ENCODE data around the gene LOC128125822.
"Not testable (repeated sequence)": the region's sequence is repeated elsewhere in the genome, so short reads cannot be mapped to it uniquely, and the experiment has no call there.

LOC128125822 gene

GRCh38 chr6:63580704-63580961 lies 8.4 kb downstream of the LOC128125822 start:
- H3K36me3 Mint-ChIP-seq (ENCODE audit: low read depth), result peaks cover 45% of the 10 kb centered on the region
- no peak for TF ChIP-seq CTCF (IDR thresholded peaks at IDR 0.05)
- H3K9me3 Mint-ChIP-seq, result no peaks in the 10 kb centered on the region
- no peak for DNase-seq
- H3K27ac Mint-ChIP-seq, result no peak overlapping the region
- H3K4me3 Mint-ChIP-seq, result no peak overlapping the region
- peaks cover 10% of the 10 kb centered on the region for H3K4me1 Mint-ChIP-seq
- H3K27me3 Mint-ChIP-seq (ENCODE audit: low read depth, poor library complexity), result no peaks in the 10 kb centered on the region

GRCh38 chr6:63581355-63582013 lies 9.2 kb downstream of the LOC128125822 start:
- DNase-seq, result no peak
- no peak for TF ChIP-seq CTCF (IDR thresholded peaks at IDR 0.05)

GRCh38 chr6:63582579-63583231 lies 10.4 kb downstream of the LOC128125822 start:
- DNase-seq, result no peak
- Mint-ChIP-seq H3K4me3 (no peak overlapping the region), H3K27me3 (ENCODE audit: low read depth, poor library complexity) (no peaks in the 10 kb centered on the region), H3K36me3 (ENCODE audit: low read depth) (peaks cover 32% of the 10 kb centered on the region), H3K4me1 (no peaks in the 10 kb centered on the region), H3K27ac (no peak overlapping the region), H3K9me3 (no peaks in the 10 kb centered on the region)
- no peak for TF ChIP-seq CTCF (IDR thresholded peaks at IDR 0.05)

More at GRCh38 chr6:63581355-63582013, 9.2 kb downstream of the LOC128125822 start:
- H3K27me3 Mint-ChIP-seq (ENCODE audit: low read depth, poor library complexity), result no peaks in the 10 kb centered on the region
- no peak overlapping the region for H3K4me3 Mint-ChIP-seq
- H3K36me3 Mint-ChIP-seq (ENCODE audit: low read depth), result peaks cover 41% of the 10 kb centered on the region
- H3K9me3 Mint-ChIP-seq, result no peaks in the 10 kb centered on the region
- no peak overlapping the region for H3K27ac Mint-ChIP-seq
- peaks cover 1% of the 10 kb centered on the region for H3K4me1 Mint-ChIP-seq

GRCh38 chr6:63584125-63584514 lies 11.8 kb downstream of the LOC128125822 start:
- no peaks in the 10 kb centered on the region for H3K9me3 Mint-ChIP-seq
- peaks cover 5% of the 10 kb centered on the region for H3K27me3 Mint-ChIP-seq (ENCODE audit: low read depth, poor library complexity)
- no peaks in the 10 kb centered on the region for H3K4me1 Mint-ChIP-seq
- H3K27ac Mint-ChIP-seq, result peak overlapping the region; percentile 85
- DNase-seq, result no peak
- TF ChIP-seq CTCF (IDR thresholded peaks at IDR 0.05), result no peak
- peaks cover 32% of the 10 kb centered on the region for H3K36me3 Mint-ChIP-seq (ENCODE audit: low read depth)
- no peak overlapping the region for H3K4me3 Mint-ChIP-seq

GRCh38 chr6:63584566-63584965 lies 12.3 kb downstream of the LOC128125822 start:
- Mint-ChIP-seq H3K4me1 (no peaks in the 10 kb centered on the region), H3K27ac (no peak overlapping the region), H3K4me3 (no peak overlapping the region), H3K36me3 (ENCODE audit: low read depth) (peaks cover 29% of the 10 kb centered on the region), H3K27me3 (ENCODE audit: low read depth, poor library complexity) (peaks cover 5% of the 10 kb centered on the region), H3K9me3 (no peaks in the 10 kb centered on the region)
- no peak for TF ChIP-seq CTCF (IDR thresholded peaks at IDR 0.05)
- no peak for DNase-seq

GRCh38 chr6:63585652-63586051 lies 13.4 kb downstream of the LOC128125822 start:
- DNase-seq; H3K27ac Mint-ChIP-seq; H3K4me1 Mint-ChIP-seq; H3K9me3 Mint-ChIP-seq; H3K27me3 Mint-ChIP-seq (ENCODE audit: low read depth, poor library complexity); H3K4me3 Mint-ChIP-seq: not testable (repeated sequence)
- peaks cover 19% of the 10 kb centered on the region for H3K36me3 Mint-ChIP-seq (ENCODE audit: low read depth)
